Gastroesophageal sphincter (tissue), 2 donors: Measurements from ENCODE around the gene MRPL48.

ENCODE experiments used
- EP300 ChIP-seq: sonication (generic); formaldehyde crosslinking; IDR thresholded peaks from one replicate; pipeline ENCODE4 v1.6.1; 2017; ENCODE audit warnings: antibody characterized with exemption, mild to moderate bottlenecking
- POLR2A ChIP-seq, 2 donors: fragments of 450-650 bp; IDR thresholded peaks; one replicate each; pipeline ENCODE4 v1.6.1; 2017; ENCODE audit warnings: antibody characterized with exemption in 2 of 2, mild to moderate bottlenecking in 2 of 2, moderate library complexity in 1 of 2
- POLR2AphosphoS5 ChIP-seq: sonication (generic); formaldehyde crosslinking; IDR thresholded peaks from one replicate; pipeline ENCODE4 v1.6.1; 2017; ENCODE audit warnings: antibody characterized with exemption

DNA sequence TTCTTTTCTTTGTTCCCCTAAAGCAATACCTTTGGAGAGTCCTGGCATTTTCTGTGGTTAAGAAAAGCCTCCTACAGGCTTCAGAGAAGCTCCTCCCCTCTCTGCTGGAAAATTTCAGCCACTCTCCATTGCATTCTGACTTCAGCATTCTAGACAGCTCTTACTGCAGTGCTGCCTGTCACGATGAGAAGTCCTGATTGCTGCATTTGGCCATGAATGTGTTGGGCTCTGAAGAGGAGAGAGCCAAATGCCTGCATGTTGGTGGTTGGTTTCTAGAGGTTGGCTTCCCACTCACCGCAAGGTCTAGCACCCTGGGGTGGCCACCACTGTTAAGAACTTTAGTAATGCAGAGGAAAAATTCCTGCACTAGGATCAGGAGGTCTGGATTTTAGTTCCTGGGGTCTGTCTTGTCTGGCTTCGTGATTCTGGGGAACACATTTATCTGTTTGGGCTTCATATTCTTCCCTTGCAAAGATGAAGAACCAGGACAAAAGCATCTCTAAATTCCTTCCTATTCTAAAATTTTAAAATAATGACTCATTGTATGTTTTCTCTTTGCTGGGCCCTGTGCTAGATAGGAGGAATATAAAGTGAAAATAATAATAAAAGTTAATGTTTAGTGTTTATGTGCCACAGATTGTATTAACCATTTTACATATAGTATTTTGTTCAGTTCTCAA lies 50.9 kb downstream of the MRPL48 start:
- TF ChIP-seq EP300 (no peak), POLR2AphosphoS5 (no peak), POLR2A (IDR thresholded peaks at IDR 0.05) (no peak)
